WTC11 (cell line): ENCODE data around the gene UCK2. TPM values are rescaled to one million over a fixed set of nuclear protein-coding genes. Genes with fewer than 3 reads are reported as not detected.

Source experiments
- ATAC-seq: fragments of 200-7000 bp; cut with Tn5 transposase; 2 replicates; pipeline ENCODE4 v1.10.0; 2021; ENCODE audit warnings: mild to moderate bottlenecking, moderate library complexity
- CTCF ChIA-PET: fragments of 300-600 bp; sonication (Branson Sonifier 250); formaldehyde crosslinking; loops from one replicate; lab custom pipeline; 2021; ENCODE audit warnings: antibody characterized with exemption; lab: Charles Lee
- POLR2A ChIA-PET: fragments of 350-600 bp; sonication (Branson Sonifier 250); formaldehyde crosslinking; loops from one replicate; lab custom pipeline; 2021; ENCODE audit warnings: antibody characterized with exemption; lab: Charles Lee
- DNase-seq: peaks from one replicate; pipeline ENCODE4 v3.0.0; 2021; ENCODE audit warnings: low spot score
- H3K27ac Mint-ChIP-seq: 2 replicates; pipeline ENCODE4 v1.8.0; 2021; ENCODE audit warnings: mixed read lengths
- H3K27me3 Mint-ChIP-seq: 2 replicates; pipeline ENCODE4 v1.8.0; 2021; ENCODE audit warnings: low read depth, mild to moderate bottlenecking, moderate library complexity, mixed read lengths
- H3K36me3 Mint-ChIP-seq: 2 replicates; pipeline ENCODE4 v1.8.0; 2021; ENCODE audit warnings: mixed read lengths
- H3K4me1 Mint-ChIP-seq: 2 replicates; pipeline ENCODE4 v1.8.0; 2022; ENCODE audit warnings: mixed read lengths
- H3K4me3 Mint-ChIP-seq: 2 replicates; pipeline ENCODE4 v1.8.0; 2021; ENCODE audit warnings: mild to moderate bottlenecking, moderate library complexity, mixed read lengths
- H3K9me3 Mint-ChIP-seq: 2 replicates; pipeline ENCODE4 v1.8.0; 2021; ENCODE audit warnings: mixed read lengths
- CREB1 ChIP-seq: sonication (generic); formaldehyde crosslinking; IDR thresholded peaks from 2 replicates; pipeline ENCODE4 v1.8.0; 2023; ENCODE audit warnings: mild to moderate bottlenecking, missing genetic modification reagents
- E2F4 ChIP-seq: sonication (generic); formaldehyde crosslinking; IDR thresholded peaks from 2 replicates; pipeline ENCODE4 v1.8.1; 2022; ENCODE audit warnings: low read depth, mild to moderate bottlenecking, moderate library complexity, missing genetic modification reagents, borderline replicate concordance
- EMX1 ChIP-seq: fragments of 250-450 bp; sonication (Bioruptor Pico); IDR thresholded peaks from 2 replicates; pipeline ENCODE4 v1.8.0; 2021; ENCODE audit warnings: mild to moderate bottlenecking
- ERG ChIP-seq: fragments of 250-450 bp; sonication (Bioruptor Pico); IDR thresholded peaks from 2 replicates; pipeline ENCODE4 v1.8.0; 2021; ENCODE audit warnings: mild to moderate bottlenecking
- FOXJ3 ChIP-seq: sonication (generic); formaldehyde crosslinking; IDR thresholded peaks from 2 replicates; pipeline ENCODE4 v1.9.0; 2021; ENCODE audit warnings: missing genetic modification reagents, mild to moderate bottlenecking, borderline replicate concordance
- FOXK1 ChIP-seq: sonication (generic); formaldehyde crosslinking; IDR thresholded peaks from 2 replicates; pipeline ENCODE4 v1.8.0; 2022; ENCODE audit warnings: mild to moderate bottlenecking, moderate library complexity, missing genetic modification reagents
- GTF2I ChIP-seq: fragments of 250-450 bp; sonication (Bioruptor Pico); conservative IDR thresholded peaks from 2 replicates; pipeline ENCODE4 v1.4.0; 2021; ENCODE audit warnings: mild to moderate bottlenecking
- KAT7 ChIP-seq: sonication (generic); formaldehyde crosslinking; IDR thresholded peaks from 2 replicates; pipeline ENCODE4 v1.8.1; 2023; ENCODE audit warnings: missing genetic modification reagents, mild to moderate bottlenecking, borderline replicate concordance
- MYBL2 ChIP-seq: sonication (generic); formaldehyde crosslinking; IDR thresholded peaks from 2 replicates; pipeline ENCODE4 v1.8.1; 2023; ENCODE audit warnings: mild to moderate bottlenecking, moderate library complexity, missing genetic modification reagents
- NFYB ChIP-seq: sonication (generic); formaldehyde crosslinking; conservative IDR thresholded peaks from 2 replicates; pipeline ENCODE4 v1.8.0; 2022; ENCODE audit warnings: low read depth, missing genetic modification reagents
- TCF7 ChIP-seq: sonication (generic); formaldehyde crosslinking; IDR thresholded peaks from 2 replicates; pipeline ENCODE4 v1.8.0; 2022; ENCODE audit warnings: mild to moderate bottlenecking, low read depth, missing genetic modification reagents, moderate library complexity
- TEAD1 ChIP-seq: sonication (generic); formaldehyde crosslinking; IDR thresholded peaks from 2 replicates; pipeline ENCODE4 v1.8.0; 2022; ENCODE audit warnings: mild to moderate bottlenecking, missing genetic modification reagents
- TEAD4 ChIP-seq: sonication (generic); formaldehyde crosslinking; IDR thresholded peaks from 2 replicates; pipeline ENCODE4 v1.8.0; 2022; ENCODE audit warnings: mild to moderate bottlenecking, missing genetic modification reagents
- ZNF263 ChIP-seq: sonication (generic); formaldehyde crosslinking; IDR thresholded peaks from 2 replicates; pipeline ENCODE4 v1.8.1; 2022; ENCODE audit warnings: low read depth, mild to moderate bottlenecking, moderate library complexity, missing genetic modification reagents
- ZNF281 ChIP-seq: sonication (generic); formaldehyde crosslinking; IDR thresholded peaks from 2 replicates; pipeline ENCODE4 v1.8.0; 2023; ENCODE audit warnings: mild to moderate bottlenecking, missing genetic modification reagents
- ZNF317 ChIP-seq: sonication (generic); formaldehyde crosslinking; IDR thresholded peaks from 2 replicates; pipeline ENCODE4 v1.8.1; 2023; ENCODE audit warnings: low read depth, mild to moderate bottlenecking, moderate library complexity, missing genetic modification reagents, borderline replicate concordance
- ZNF532 ChIP-seq: fragments of 250-450 bp; sonication (Bioruptor Pico); IDR thresholded peaks from 2 replicates; pipeline ENCODE4 v1.9.0; 2021; ENCODE audit warnings: mild to moderate bottlenecking, borderline replicate concordance
- total RNA-seq: library from RNA; stranded (reverse); gene quantifications from 3 replicates; pipeline ENCODE4 v1.2.3, GENCODE V29; 2021
- TF ChIP-seq, protein P1 (sequence below): fragments of 250-450 bp; sonication (Bioruptor Pico); IDR thresholded peaks from 2 replicates; pipeline ENCODE4 v1.9.0; 2021; ENCODE audit warnings: moderate library complexity, mild to moderate bottlenecking, inconsistent platforms, borderline replicate concordance
- TF ChIP-seq, protein P2 (sequence below): sonication (generic); formaldehyde crosslinking; conservative IDR thresholded peaks from 2 replicates; pipeline ENCODE4 v1.8.1; 2022; ENCODE audit warnings: mild to moderate bottlenecking, missing genetic modification reagents
- TF ChIP-seq, protein P3 (sequence below): fragments of 250-450 bp; sonication (Bioruptor Pico); IDR thresholded peaks from 2 replicates; pipeline ENCODE4 v1.9.0; 2021; ENCODE audit warnings: mild to moderate bottlenecking

Gene UCK2
- total RNA-seq, 1 experiment from 2014 or later, result 85.7 TPM

GRCh38 chr1:165842023-165842670, 14.7 kb downstream of the UCK2 start:
- DNase-seq (no peak), ATAC-seq (no peak)
- Mint-ChIP-seq H3K4me3 (no peak overlapping the region), H3K27me3 (no peaks in the 10 kb centered on the region), H3K4me1 (peaks cover 69% of the 10 kb centered on the region), H3K9me3 (no peaks in the 10 kb centered on the region), H3K36me3 (no peaks in the 10 kb centered on the region), H3K27ac (peak overlapping the region; percentile 10)
- ChIA-PET CTCF (interaction anchor here (0.8 to 1.0 kb wide), 3 partner anchors 29 to 241 kb away, joined by 3 to 4 read pairs (median 3); no protein-coding TSS in a partner anchor), POLR2A (interaction anchor here (0.9 kb wide), 1 partner anchor 14 kb away, joined by 3 read pairs; no protein-coding TSS in a partner anchor)
- TF ChIP-seq CREB1 (CRISPR knock-in tag) (no peak), TEAD1 (no peak), TEAD4 (CRISPR knock-in tag) (no peak), ERG (CRISPR knock-in tag) (no peak), E2F4 (CRISPR knock-in tag) (no peak), ZNF281 (no peak), FOXK1 (no peak), ZNF263 (CRISPR knock-in tag) (no peak), MYBL2 (CRISPR knock-in tag) (no peak), ZNF532 (no peak), FOXJ3 (CRISPR knock-in tag) (no peak), ZNF317 (no peak), NFYB (CRISPR knock-in tag) (no peak), EMX1 (CRISPR knock-in tag) (no peak), KAT7 (CRISPR knock-in tag) (no peak), GTF2I (CRISPR knock-in tag) (no peak), TCF7 (CRISPR knock-in tag) (no peak)
- TF ChIP-seq, protein P1, sequence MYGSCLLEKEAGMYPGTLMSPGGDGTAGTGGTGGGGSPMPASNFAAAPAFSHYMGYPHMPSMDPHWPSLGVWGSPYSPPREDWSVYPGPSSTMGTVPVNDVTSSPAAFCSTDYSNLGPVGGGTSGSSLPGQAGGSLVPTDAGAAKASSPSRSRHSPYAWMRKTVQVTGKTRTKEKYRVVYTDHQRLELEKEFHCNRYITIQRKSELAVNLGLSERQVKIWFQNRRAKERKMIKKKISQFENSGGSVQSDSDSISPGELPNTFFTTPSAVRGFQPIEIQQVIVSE (CRISPR knock-in tag), result no peak
- TF ChIP-seq, protein P2, sequence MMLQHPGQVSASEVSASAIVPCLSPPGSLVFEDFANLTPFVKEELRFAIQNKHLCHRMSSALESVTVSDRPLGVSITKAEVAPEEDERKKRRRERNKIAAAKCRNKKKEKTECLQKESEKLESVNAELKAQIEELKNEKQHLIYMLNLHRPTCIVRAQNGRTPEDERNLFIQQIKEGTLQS (CRISPR knock-in tag), result no peak
- TF ChIP-seq, protein P3, sequence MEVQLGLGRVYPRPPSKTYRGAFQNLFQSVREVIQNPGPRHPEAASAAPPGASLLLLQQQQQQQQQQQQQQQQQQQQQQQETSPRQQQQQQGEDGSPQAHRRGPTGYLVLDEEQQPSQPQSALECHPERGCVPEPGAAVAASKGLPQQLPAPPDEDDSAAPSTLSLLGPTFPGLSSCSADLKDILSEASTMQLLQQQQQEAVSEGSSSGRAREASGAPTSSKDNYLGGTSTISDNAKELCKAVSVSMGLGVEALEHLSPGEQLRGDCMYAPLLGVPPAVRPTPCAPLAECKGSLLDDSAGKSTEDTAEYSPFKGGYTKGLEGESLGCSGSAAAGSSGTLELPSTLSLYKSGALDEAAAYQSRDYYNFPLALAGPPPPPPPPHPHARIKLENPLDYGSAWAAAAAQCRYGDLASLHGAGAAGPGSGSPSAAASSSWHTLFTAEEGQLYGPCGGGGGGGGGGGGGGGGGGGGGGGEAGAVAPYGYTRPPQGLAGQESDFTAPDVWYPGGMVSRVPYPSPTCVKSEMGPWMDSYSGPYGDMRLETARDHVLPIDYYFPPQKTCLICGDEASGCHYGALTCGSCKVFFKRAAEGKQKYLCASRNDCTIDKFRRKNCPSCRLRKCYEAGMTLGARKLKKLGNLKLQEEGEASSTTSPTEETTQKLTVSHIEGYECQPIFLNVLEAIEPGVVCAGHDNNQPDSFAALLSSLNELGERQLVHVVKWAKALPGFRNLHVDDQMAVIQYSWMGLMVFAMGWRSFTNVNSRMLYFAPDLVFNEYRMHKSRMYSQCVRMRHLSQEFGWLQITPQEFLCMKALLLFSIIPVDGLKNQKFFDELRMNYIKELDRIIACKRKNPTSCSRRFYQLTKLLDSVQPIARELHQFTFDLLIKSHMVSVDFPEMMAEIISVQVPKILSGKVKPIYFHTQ, result no peak
